ENCODE results near the gene FAM227A. TPM values are rescaled to one million over a fixed set of nuclear protein-coding genes. Genes with fewer than 3 reads are reported as not detected.
"Not testable (repeated sequence)": the region's sequence is repeated elsewhere in the genome, so short reads cannot be mapped to it uniquely, and the experiment has no call there.

FAM227A gene
- total RNA-seq, 1 experiment from 2014 or later, result 2.3 TPM

- peak; percentile 21 for DNase-seq (ENCODE audit: low read depth)
Observed at GRCh38 chr22:38657045-38657909, 1.1 kb upstream of the FAM227A start.

DNA sequence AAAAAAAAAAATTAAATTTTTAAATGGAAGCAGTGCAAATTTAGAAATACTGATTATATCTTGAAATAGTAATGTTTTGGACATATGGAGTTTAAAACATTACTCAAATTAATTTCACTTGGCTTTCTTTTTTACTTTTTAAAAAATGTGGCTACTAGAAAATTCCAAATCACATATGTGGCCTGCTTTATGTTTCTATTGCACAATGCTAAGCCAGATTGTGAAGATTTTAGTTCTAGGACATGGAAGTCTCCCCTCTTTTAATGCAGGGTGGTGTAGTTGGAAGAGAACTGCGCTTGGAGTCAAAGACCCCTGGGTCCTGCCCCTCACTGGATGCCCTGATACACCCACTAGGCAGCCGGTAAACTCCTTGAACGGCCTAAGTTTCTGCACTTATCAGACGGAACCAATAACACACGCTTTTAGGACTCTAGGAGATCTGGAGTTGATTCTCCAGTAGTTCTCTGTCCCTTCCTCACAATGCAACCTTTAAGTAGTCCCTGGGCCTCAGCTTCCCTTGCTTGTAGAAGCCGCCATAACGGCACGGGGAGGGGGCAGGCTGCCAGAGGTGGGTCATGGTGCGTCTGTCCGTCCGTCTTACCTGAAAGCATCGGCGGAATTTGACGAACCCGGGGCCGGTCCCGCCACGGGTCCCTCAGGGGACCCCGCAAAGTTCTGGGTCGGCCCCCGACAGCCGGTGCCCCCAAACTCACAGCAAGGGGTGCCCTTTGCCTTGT lies 505 bp downstream of the FAM227A start:
- no peak for DNase-seq (ENCODE audit: low read depth)

DNA sequence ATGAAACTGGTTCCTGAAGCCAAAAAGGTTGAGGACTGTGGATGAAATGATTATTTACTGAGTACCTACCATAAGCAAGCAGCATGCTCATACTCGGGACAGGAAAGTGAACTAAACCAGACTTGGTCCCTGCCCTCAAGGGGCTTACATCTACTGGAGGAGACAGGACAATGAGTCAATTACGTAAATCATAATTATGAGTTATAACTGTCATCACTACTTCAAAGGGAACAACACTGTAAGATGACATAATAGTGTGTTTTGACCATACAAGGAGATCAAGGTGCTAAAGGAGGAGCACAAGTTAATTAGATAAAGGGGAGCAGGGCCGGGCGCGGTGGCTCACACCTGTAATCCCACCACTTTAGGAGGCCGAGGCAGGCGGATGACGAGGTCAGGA lies 2.5 kb downstream of the FAM227A start:
- no peak for DNase-seq (ENCODE audit: low read depth)

GRCh38 chr22:38652859-38653258 lies 3.3 kb downstream of the FAM227A start:
- no peak for DNase-seq (ENCODE audit: low read depth)

- no peak for DNase-seq (ENCODE audit: low read depth)
Observed at GRCh38 chr22:38649841-38650522, 6.2 kb downstream of the FAM227A start.

GRCh38 chr22:38645430-38645829 lies 10.8 kb downstream of the FAM227A start:
- no peak for DNase-seq (ENCODE audit: low read depth)

- not testable (repeated sequence) for DNase-seq (ENCODE audit: low read depth)
Observed at GRCh38 chr22:38644245-38644644, 11.9 kb downstream of the FAM227A start.

- DNase-seq (ENCODE audit: low read depth), result no peak
Observed at GRCh38 chr22:38641476-38642040, 14.6 kb downstream of the FAM227A start.

GRCh38 chr22:38638728-38639127 lies 17.5 kb downstream of the FAM227A start:
- DNase-seq (ENCODE audit: low read depth), result peak; percentile 11

DNA sequence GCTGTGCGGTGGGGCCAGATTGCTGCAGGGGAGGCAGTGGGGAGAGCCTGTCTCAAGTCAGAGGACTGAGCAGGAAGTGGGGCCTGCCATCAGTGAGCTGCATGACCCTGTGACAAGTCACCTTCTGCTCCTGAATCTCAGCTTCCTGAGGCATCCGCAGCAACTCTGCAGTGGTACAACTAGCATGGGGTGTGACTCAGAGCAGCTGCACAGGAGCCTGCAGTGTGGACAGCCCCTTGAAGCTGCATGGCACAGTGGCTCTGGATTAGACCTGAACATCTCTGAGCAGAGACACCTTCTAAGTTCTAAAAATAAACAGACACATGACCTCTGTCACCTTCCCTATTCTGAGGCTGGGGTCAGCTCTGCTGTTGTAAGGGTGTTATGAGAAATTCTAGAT lies 18.0 kb downstream of the FAM227A start:
- DNase-seq (ENCODE audit: low read depth), result no peak

DNA sequence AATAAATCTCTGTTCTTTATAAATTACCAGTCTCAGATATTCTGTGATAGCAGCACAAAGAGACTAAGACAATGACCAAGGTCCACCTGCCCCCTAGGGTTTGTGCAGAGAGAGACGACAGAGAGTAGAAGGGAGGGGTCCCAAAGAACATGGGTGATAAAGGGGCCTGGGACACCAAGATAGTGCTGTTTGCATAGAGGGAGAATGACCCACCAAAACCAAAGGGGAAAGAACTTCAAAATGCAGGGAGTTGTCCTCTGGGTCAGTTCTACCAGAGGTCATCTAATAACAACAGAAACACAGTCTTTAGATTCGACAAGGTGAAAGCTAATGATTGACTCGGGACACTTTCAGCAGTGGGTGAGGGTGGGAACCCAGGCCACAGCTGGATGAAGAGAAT lies 23.7 kb downstream of the FAM227A start:
- no peak for DNase-seq (ENCODE audit: low read depth)

DNA sequence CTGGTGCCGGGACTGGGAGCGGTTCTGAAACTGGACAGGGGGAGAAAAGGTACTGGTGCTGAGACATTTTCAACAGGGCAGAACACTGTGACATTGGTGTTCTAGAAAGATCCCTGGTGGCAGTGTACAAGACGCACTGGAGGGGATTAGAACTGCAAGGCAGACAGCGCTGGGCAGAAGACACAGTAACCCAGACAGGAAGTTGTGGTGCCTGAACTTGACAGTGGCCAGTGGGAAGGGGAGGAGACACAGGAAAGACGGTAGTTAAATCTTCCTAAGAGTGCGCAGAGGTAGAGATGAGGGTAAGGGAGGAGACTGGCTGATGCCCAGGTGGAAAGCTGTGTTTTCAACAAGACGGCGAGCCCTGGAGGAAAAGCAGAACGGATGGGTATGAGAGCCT lies 24.5 kb downstream of the FAM227A start:
- DNase-seq (ENCODE audit: low read depth), result no peak

GRCh38 chr22:38629108-38629507 lies 27.1 kb downstream of the FAM227A start:
- no peak for DNase-seq (ENCODE audit: low read depth)

GRCh38 chr22:38628444-38628843 lies 27.7 kb downstream of the FAM227A start:
- DNase-seq (ENCODE audit: low read depth), result no peak

GRCh38 chr22:38623351-38623750 lies 32.8 kb downstream of the FAM227A start:
- no peak for DNase-seq (ENCODE audit: low read depth)

- no peak for DNase-seq (ENCODE audit: low read depth)
Observed at GRCh38 chr22:38618682-38619081, 37.5 kb downstream of the FAM227A start.

DNA sequence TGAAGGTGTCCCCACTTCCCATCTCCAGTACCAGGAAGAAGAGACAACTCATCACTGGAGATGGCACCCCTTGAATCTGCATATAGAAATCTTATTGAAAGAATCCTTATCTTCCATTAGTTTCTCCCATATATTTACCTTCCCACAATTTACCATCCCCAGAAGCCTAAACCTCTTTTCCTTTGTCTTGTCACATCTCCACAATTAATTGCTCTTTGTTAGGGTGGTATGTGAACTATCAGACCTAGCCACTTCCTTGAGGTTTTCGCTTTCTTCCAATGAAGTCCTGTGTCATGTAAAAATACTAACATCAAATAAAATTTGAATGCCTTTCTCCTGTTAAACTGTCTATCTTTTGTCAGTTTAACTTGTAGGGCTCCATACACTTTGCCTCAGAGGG lies 37.9 kb downstream of the FAM227A start:
- no peak for DNase-seq (ENCODE audit: low read depth)

DNA sequence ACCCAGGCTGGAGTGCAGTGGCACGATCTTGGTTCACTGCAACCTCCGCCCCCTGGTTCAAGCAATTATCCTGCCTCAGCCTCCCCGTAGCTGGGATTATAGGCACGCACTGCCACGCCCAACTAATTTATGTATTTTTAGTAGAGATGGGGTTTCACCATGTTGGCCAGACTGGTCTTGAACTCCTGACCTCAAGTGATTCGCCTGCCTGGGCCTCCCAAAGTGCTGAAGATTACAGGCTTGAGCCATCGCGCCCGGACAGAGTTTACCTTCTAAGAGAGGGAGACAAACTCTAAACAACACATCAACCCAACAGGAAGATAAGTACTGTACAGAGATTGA lies 41.2 kb downstream of the FAM227A start:
- DNase-seq (ENCODE audit: low read depth), result not testable (repeated sequence)

- DNase-seq (ENCODE audit: low read depth), result peak; percentile 8
Observed at GRCh38 chr22:38614332-38615063, 41.7 kb downstream of the FAM227A start.

GRCh38 chr22:38613588-38613987 lies 42.6 kb downstream of the FAM227A start:
- DNase-seq (ENCODE audit: low read depth), result no peak

DNA sequence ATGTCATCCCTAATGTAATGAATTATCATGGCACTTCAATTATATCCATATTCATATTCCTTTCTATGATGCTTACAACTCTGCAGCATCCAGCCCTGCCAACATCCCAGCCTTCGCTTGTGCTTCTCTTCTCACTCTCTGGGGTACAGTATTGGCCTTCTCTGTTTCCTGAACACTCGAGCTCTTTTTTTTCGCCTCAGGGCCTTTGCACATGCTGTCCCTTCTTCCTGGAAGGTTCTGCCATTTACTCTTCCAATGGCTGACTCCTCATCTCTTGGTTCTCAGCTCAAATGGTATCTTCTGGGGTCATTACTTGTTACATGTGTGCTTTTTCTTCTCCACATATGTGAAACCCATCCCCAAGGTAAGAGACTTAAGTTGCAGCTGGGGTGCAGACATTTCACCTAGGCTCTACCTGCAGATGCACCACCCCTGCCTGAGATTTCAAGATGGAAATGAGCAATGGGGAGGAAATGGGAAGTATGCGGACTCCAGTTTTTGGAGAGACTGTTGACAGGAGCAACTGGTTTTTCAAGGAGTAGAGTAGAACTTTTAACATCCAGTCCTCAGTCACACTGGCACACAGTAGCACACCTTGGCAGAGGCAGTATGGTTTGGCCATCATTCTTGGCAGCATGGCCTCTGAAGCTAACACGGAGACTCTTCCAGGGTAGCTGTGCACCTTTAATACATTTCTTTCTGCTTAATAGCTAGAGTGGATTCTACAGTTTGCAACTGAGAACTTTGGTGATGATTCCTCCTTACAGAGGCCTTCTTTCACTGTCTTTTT lies 43.8 kb downstream of the FAM227A start:
- DNase-seq (ENCODE audit: low read depth), result no peak

All from RPMI7951 (cell line).